Measurements from ENCODE around the gene TSACC. TPM values are rescaled to one million over a fixed set of nuclear protein-coding genes. Genes with fewer than 3 reads are reported as not detected.

The TSACC gene
- total RNA-seq, 2 experiments from 2014 or later, result 0.57 TPM; not detected in 1

- Mint-ChIP-seq H3K36me3 (ENCODE audit: low read depth) (no peaks in the 10 kb centered on the region), H3K4me3 (no peak overlapping the region), H3K27me3 (ENCODE audit: low read depth) (peaks cover 41% of the 10 kb centered on the region), H3K4me1 (ENCODE audit: low read depth) (peaks cover 4% of the 10 kb centered on the region), H3K9me3 (no peaks in the 10 kb centered on the region), H3K27ac (no peak overlapping the region)
- CTCF ChIA-PET, result interaction anchor here (0.7 to 2.7 kb wide), 4 partner anchors 53 to 228 kb away, joined by 3 to 20 read pairs (median 3); no protein-coding TSS in a partner anchor
- no peak for DNase-seq
- intact Hi-C loops (cut with micrococcal nuclease), result no loop called here
These were observed 51.0 kb downstream of the TSACC start for GRCh38 chr1:156389311-156389710.

DNA sequence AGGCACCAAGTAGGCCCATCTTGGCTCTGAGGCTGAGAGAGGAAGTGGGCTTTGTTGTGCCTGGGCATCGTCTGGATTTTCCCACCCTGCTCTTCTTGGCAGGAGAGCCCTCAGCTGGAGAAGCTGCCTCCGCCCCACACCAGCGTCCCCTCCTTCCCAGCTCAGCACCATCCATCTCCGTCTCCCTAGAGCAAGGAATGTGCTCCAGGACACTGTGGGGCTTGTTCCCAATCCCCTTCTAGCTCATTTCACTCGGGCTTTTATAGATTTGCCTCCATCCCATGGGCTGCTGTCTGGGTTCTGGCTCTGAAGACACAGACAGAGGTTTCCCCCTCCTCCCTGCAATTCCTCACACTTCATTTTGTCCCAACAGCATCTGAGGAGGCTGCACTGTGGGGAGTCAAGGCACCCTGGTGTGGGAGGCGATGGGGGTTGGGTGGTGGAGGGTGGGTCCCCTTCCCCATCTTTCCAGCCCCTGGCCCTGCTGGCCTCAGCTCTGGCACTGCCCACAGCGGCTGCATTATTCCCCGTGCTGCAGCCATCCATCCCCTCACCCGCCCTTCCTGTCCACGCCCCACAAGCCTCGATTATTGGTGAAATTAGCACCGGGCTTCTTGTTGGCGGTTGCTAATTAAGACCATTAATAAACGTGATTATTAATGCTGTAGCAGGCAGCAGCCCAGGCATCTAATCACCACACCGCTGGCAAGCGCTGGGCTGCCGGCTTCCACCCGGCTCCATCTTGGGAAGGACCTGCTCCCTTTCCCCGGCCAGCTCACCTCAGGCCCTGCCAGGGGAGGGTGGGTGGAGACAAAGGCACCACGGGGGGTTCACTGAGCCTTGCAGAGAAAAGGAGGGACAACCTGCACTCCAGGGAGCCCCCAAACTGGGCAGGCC is 52.4 kb downstream of the TSACC start:
- Mint-ChIP-seq H3K4me3 (no peak overlapping the region), H3K27me3 (ENCODE audit: low read depth) (peaks cover 40% of the 10 kb centered on the region), H3K27ac (no peak overlapping the region), H3K9me3 (no peaks in the 10 kb centered on the region), H3K36me3 (ENCODE audit: low read depth) (no peaks in the 10 kb centered on the region), H3K4me1 (ENCODE audit: low read depth) (peaks cover 3% of the 10 kb centered on the region)
- DNase-seq, result no peak
- intact Hi-C loops (cut with micrococcal nuclease), result no loop called here
- CTCF ChIA-PET, result interaction anchor here (2.7 kb wide), 1 partner anchor 55 kb away, joined by 20 read pairs; no protein-coding TSS in a partner anchor

- H3K27ac Mint-ChIP-seq, result no peak overlapping the region
- CTCF ChIA-PET, result no interaction called here
- H3K4me1 Mint-ChIP-seq (ENCODE audit: low read depth), result no peaks in the 10 kb centered on the region
- no peaks in the 10 kb centered on the region for H3K36me3 Mint-ChIP-seq (ENCODE audit: low read depth)
- no peak overlapping the region for H3K4me3 Mint-ChIP-seq
- intact Hi-C loops (cut with micrococcal nuclease), result no loop called here
- no peak for DNase-seq
- peaks cover 35% of the 10 kb centered on the region for H3K27me3 Mint-ChIP-seq (ENCODE audit: low read depth)
- H3K9me3 Mint-ChIP-seq, result no peaks in the 10 kb centered on the region
These were observed 53.0 kb downstream of the TSACC start for GRCh38 chr1:156391366-156391677.

DNA sequence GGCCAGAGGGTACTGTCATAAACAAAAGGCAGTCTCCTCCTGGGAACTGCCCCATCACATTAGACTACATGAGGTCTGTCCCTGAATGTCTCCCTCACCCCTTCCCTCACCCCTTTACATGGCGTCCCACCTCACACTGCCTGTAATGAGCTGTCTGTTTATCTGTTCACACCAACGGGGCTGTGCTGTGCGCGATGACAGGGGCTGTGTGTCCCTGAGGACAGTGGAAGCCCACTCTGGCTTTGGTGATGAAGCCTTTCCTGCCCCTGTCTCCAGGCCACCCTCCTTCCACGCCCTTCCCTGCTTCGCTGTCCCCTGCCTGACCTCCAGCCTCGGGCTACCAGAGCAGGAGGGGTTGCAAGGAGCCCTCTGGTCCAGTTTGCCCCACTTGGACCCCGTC is 53.4 kb downstream of the TSACC start:
- no peak overlapping the region for H3K27ac Mint-ChIP-seq
- no peaks in the 10 kb centered on the region for H3K36me3 Mint-ChIP-seq (ENCODE audit: low read depth)
- H3K4me1 Mint-ChIP-seq (ENCODE audit: low read depth), result no peaks in the 10 kb centered on the region
- H3K27me3 Mint-ChIP-seq (ENCODE audit: low read depth), result peaks cover 32% of the 10 kb centered on the region
- H3K4me3 Mint-ChIP-seq, result no peak overlapping the region
- DNase-seq, result no peak
- CTCF ChIA-PET, result interaction anchor here (0.7 kb wide), 1 partner anchor 54 kb away, joined by 3 read pairs; no protein-coding TSS in a partner anchor
- intact Hi-C loops (cut with micrococcal nuclease), result no loop called here
- H3K9me3 Mint-ChIP-seq, result no peaks in the 10 kb centered on the region

DNA sequence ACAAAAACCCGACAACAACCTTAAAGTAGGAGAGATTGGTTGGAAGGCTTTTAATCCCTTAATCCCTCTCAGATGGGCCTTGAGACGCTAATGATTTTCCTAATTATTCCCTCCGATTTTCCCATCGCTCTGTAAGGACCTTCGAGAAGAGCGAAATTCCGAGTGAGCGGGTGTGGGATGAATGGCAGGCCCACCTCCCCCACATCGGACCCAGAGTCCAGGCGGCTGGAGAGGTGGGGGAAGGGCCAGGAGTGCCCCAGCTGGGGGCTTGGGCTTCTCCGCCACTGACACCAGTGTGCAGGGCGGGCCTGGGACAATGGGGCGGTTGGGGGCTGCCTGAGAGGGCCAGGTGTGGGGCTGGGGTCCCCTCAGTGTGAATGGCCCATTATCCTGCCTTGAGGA is 54.1 kb downstream of the TSACC start:
- no peaks in the 10 kb centered on the region for H3K9me3 Mint-ChIP-seq
- no peak for DNase-seq
- CTCF ChIA-PET, result interaction anchor here (0.5 to 1.1 kb wide), 2 partner anchors 52 to 53 kb away, joined by 3 to 4 read pairs; no protein-coding TSS in a partner anchor
- peaks cover 25% of the 10 kb centered on the region for H3K27me3 Mint-ChIP-seq (ENCODE audit: low read depth)
- intact Hi-C loops (cut with micrococcal nuclease), result no loop called here
- H3K36me3 Mint-ChIP-seq (ENCODE audit: low read depth), result no peaks in the 10 kb centered on the region
- no peaks in the 10 kb centered on the region for H3K4me1 Mint-ChIP-seq (ENCODE audit: low read depth)
- H3K27ac Mint-ChIP-seq, result no peak overlapping the region
- H3K4me3 Mint-ChIP-seq, result no peak overlapping the region

- H3K27me3 Mint-ChIP-seq (ENCODE audit: low read depth), result peaks cover 19% of the 10 kb centered on the region
- no peak overlapping the region for H3K4me3 Mint-ChIP-seq
- H3K27ac Mint-ChIP-seq, result no peak overlapping the region
- no peaks in the 10 kb centered on the region for H3K9me3 Mint-ChIP-seq
- intact Hi-C loops (cut with micrococcal nuclease), result no loop called here
- CTCF ChIA-PET, result interaction anchor here (1.1 kb wide), 1 partner anchor 53 kb away, joined by 4 read pairs; no protein-coding TSS in a partner anchor
- no peaks in the 10 kb centered on the region for H3K4me1 Mint-ChIP-seq (ENCODE audit: low read depth)
- DNase-seq, result no peak
- H3K36me3 Mint-ChIP-seq (ENCODE audit: low read depth), result no peaks in the 10 kb centered on the region
These were observed 54.8 kb downstream of the TSACC start for GRCh38 chr1:156393095-156393494.

- H3K36me3 Mint-ChIP-seq (ENCODE audit: low read depth), result no peaks in the 10 kb centered on the region
- no peak for DNase-seq
- no peaks in the 10 kb centered on the region for H3K4me1 Mint-ChIP-seq (ENCODE audit: low read depth)
- H3K27me3 Mint-ChIP-seq (ENCODE audit: low read depth), result peaks cover 11% of the 10 kb centered on the region
- no peak overlapping the region for H3K4me3 Mint-ChIP-seq
- intact Hi-C loops (cut with micrococcal nuclease), result no loop called here
- CTCF ChIA-PET, result interaction anchor here (2.5 to 4.4 kb wide), 2 partner anchors 9 to 52 kb away, joined by 10 to 38 read pairs; no protein-coding TSS in a partner anchor
- no peaks in the 10 kb centered on the region for H3K9me3 Mint-ChIP-seq
- no peak overlapping the region for H3K27ac Mint-ChIP-seq
These were observed 55.8 kb downstream of the TSACC start for GRCh38 chr1:156394082-156394481.

DNA sequence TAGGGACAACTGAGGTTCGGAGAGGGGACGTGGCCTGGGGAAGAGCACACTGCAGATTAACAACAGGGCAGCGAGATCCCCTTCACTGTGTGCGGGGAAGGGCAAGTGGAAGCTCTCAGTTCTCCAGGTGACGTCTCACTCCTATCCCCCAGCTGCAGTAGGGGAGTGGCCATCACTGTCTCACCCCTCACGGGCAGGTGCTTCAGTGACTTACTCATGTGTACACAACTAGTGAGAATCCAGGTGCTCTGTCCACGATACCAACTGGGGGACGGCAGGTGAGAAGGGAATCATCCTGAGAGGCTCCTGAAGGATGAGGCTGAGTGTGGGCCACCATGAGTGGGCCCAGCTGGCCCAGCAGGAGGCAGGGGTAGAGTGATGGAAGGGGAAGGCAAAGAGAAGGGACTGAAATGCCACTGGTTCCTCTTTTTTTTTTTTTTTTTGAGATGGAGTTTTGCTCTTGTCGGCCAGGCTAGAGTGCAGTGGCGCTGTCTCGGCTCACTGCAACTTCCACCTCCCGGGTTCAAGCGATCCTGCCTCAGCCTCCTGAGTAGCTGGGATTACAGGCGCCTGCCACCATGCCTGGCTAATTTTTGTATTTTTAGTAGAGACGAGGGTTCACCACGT is 56.6 kb downstream of the TSACC start:
- intact Hi-C loops (cut with micrococcal nuclease), result no loop called here
- no peaks in the 10 kb centered on the region for H3K4me1 Mint-ChIP-seq (ENCODE audit: low read depth)
- CTCF ChIA-PET, result interaction anchor here (0.6 to 4.4 kb wide), 4 partner anchors 10 to 287 kb away, joined by 3 to 38 read pairs (median 7); no protein-coding TSS in a partner anchor
- no peaks in the 10 kb centered on the region for H3K9me3 Mint-ChIP-seq
- H3K4me3 Mint-ChIP-seq, result no peak overlapping the region
- H3K36me3 Mint-ChIP-seq (ENCODE audit: low read depth), result no peaks in the 10 kb centered on the region
- no peak for DNase-seq
- no peak overlapping the region for H3K27ac Mint-ChIP-seq
- H3K27me3 Mint-ChIP-seq (ENCODE audit: low read depth), result peaks cover 7% of the 10 kb centered on the region

Other genes with a start within 250 kb of the TSACC start
- 10 to 100 TPM; 62.1 to 62.6 TPM for gene LMNA, start 223.8 kb upstream of the TSACC start, total RNA-seq
- 10 to 100 TPM; 17.4 to 17.5 TPM for gene SEMA4A, start 184.9 kb upstream of the TSACC start, total RNA-seq
- 10 to 100 TPM; 69.1 to 73.5 TPM for gene SLC25A44, start 144.4 kb upstream of the TSACC start, total RNA-seq
- 100 to 1,000 TPM; 135 TPM for gene PMF1, start 125.5 kb upstream of the TSACC start, total RNA-seq
- gene BGLAP, start 96.3 kb upstream of the TSACC start, total RNA-seq, result 1 to 10 TPM; 3.4 to 4.0 TPM
- 1 to 10 TPM; 3.7 to 4.2 TPM for gene PAQR6, start 90.5 kb upstream of the TSACC start, total RNA-seq
- 10 to 100 TPM; 77.1 to 83.4 TPM for gene SMG5, start 55.7 kb upstream of the TSACC start, total RNA-seq
- 1 to 10 TPM; 9.1 to 9.5 TPM for gene TMEM79, start 54.2 kb upstream of the TSACC start, total RNA-seq
- gene GLMP, start 42.8 kb upstream of the TSACC start, total RNA-seq, result 10 to 100 TPM in 1 of 2 experiments, 1 to 10 TPM in 1; 10.0 to 10.1 TPM
- gene VHLL, start 39.2 kb upstream of the TSACC start, total RNA-seq, result not detected
- 100 to 1,000 TPM; 332 to 349 TPM for gene CCT3, start 234 bp upstream of the TSACC start, total RNA-seq
- gene RHBG, start 30.7 kb downstream of the TSACC start, total RNA-seq, result not detected
- 10 to 100 TPM; 28.8 to 32.8 TPM for gene MEF2D, start 162.2 kb downstream of the TSACC start, total RNA-seq
- gene IQGAP3, start 234.0 kb downstream of the TSACC start, total RNA-seq, result 10 to 100 TPM in 1 of 2 experiments, 1 to 10 TPM in 1; 9.4 to 10.6 TPM
- gene TTC24, start 241.2 kb downstream of the TSACC start, total RNA-seq, result 1 to 10 TPM; 3.1 to 3.9 TPM